Small intestine (tissue), 7 donors: Measurements from ENCODE around the gene FAM25G. TPM values are rescaled to one million over a fixed set of nuclear protein-coding genes. Genes with fewer than 3 reads are reported as not detected.
"Not testable (repeated sequence)": the region's sequence is repeated elsewhere in the genome, so short reads cannot be mapped to it uniquely, and the experiment has no call there.

Experiments
- DNase-seq, 2 donors: peaks; one replicate each; pipeline versions ENCODE4 v3.0.0 to v3.0.0-alpha.2; 2013
- FAIRE-seq: peaks from 2 replicates; lab custom pipeline; 2012; peaks lifted over from hg19 to GRCh38; lab: Jason Lieb, UNC
- H3K27ac ChIP-seq, 3 donors: one replicate each; pipeline ENCODE4 v1.5.1; 2013; ENCODE audit warnings: low read length in 2 of 3, mild to moderate bottlenecking in 2 of 3, control low read depth in 1 of 3, inconsistent platforms in 1 of 3, low read depth in 1 of 3, moderate library complexity in 1 of 3
- H3K27me3 ChIP-seq, 3 donors: one replicate each; pipeline ENCODE4 v1.6.1; 2013; ENCODE audit warnings: low read length in 3 of 3, inconsistent platforms in 1 of 3; ENCODE audit not compliant: control insufficient read depth in 3 of 3, insufficient read depth in 3 of 3
- H3K36me3 ChIP-seq, 3 donors: one replicate each; pipeline ENCODE4 v1.6.1; 2013; ENCODE audit warnings: low read length in 3 of 3, inconsistent platforms in 1 of 3, low read depth in 1 of 3, mild to moderate bottlenecking in 1 of 3, moderate library complexity in 1 of 3; ENCODE audit not compliant: control insufficient read depth in 3 of 3, insufficient read depth in 2 of 3
- H3K4me1 ChIP-seq, 3 donors: one replicate each; pipeline ENCODE4 v1.6.1; 2013; ENCODE audit warnings: low read length in 2 of 3, inconsistent platforms in 1 of 3, low read depth in 1 of 3, mild to moderate bottlenecking in 1 of 3, moderate library complexity in 1 of 3; ENCODE audit not compliant: control insufficient read depth in 3 of 3, insufficient read depth in 2 of 3
- H3K4me3 ChIP-seq, 3 donors: one replicate each; pipeline ENCODE4 v1.5.1; 2013; ENCODE audit warnings: low read length in 3 of 3, control low read depth in 1 of 3, inconsistent platforms in 1 of 3, low read depth in 1 of 3, mild to moderate bottlenecking in 1 of 3, moderate library complexity in 1 of 3
- H3K9me3 ChIP-seq, 2 donors: one replicate each; pipeline ENCODE4 v1.6.1; 2013; ENCODE audit warnings: low read depth in 1 of 2, low read length in 1 of 2; ENCODE audit not compliant: control insufficient read depth in 2 of 2, insufficient read depth in 1 of 2
- WGBS, 3 donors: extraction: QIAGEN DNeasy Blood & Tissue Kit; methylation state at CpG; one replicate each; pipeline ENCODE4 v1.1.7; 2013; 5-methylcytosine and 5-hydroxymethylcytosine counted together
- polyA plus RNA-seq, 4 donors: library from polyadenylated mRNA; stranded (reverse) in 3 of 4; unstranded in 1 of 4; fragments of 200-250 nt in 3 of 4; fragments of 120-200 nt in 1 of 4; gene quantifications; one replicate each; pipeline versions ENCODE4 v1.2.1 to v1.2.3, GENCODE V29; 2013
- donor health status: healthy with polysubstance abuse.
- donor health status: control.
- donor health status: control.
- donor health status: Bipolar disorder and iron deficiency.
- donor health status: healthy.

Gene FAM25G
- polyA plus RNA-seq, 4 donors, result 46.7 to 272 TPM; not detected in 2

DNA sequence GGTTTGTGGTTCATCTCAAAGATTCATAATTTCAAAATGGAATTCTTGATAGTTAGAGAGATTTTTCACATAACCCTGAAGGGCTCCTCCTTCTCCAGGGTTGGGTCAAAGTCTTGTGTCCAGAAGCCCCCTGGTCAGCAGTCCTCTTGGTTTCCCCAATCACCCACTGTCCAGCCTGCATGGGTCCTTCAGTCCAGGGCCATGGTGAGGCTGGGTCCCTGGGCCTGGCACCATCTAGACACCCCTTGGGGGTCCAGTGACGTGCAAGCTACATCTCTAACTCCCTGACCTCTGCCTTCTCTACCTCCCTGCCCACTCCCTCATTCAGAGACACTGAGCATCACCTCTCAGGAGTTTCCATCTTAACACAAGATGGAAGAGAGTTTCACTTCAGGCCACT is 33.7 kb downstream of the FAM25G start:
- H3K4me1 ChIP-seq, result peaks cover 0 to 43% (median 0%) of the 10 kb centered on the region in 3 donors
- H3K27me3 ChIP-seq, result no peaks in the 10 kb centered on the region
- FAIRE-seq (no peak), DNase-seq (no peak)
- no peak overlapping the region for H3K4me3 ChIP-seq
- H3K27ac ChIP-seq, result peak overlapping the region in 1 of 3 donors; percentile 58
- no peaks in the 10 kb centered on the region for H3K36me3 ChIP-seq
- H3K9me3 ChIP-seq, result peaks cover 0 to 3% of the 10 kb centered on the region in 2 donors
- WGBS, 3 donors, result 69 to 91% (median 89%) methylated on average over 1 of the region's 1 CpG

DNA sequence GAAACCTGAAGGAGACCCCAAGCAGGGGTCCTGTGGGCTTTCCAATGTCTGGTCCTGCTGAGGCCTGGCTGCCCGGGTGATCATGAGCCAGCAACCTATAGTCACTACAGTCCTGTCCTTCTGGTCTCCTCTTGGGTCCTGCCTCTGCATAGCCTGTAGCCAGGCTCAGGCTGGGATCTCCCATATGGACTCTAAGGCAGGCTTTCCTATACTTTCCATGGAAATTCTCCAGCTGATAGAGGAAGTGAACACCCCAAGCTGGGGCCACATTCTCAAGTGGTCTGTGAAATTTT is 34.0 kb downstream of the FAM25G start:
- 86 to 100% (median 100%) methylated on average over 1 of the region's 1 CpG for WGBS, 3 donors
- FAIRE-seq, result no peak
- H3K36me3 ChIP-seq, result no peaks in the 10 kb centered on the region

DNA sequence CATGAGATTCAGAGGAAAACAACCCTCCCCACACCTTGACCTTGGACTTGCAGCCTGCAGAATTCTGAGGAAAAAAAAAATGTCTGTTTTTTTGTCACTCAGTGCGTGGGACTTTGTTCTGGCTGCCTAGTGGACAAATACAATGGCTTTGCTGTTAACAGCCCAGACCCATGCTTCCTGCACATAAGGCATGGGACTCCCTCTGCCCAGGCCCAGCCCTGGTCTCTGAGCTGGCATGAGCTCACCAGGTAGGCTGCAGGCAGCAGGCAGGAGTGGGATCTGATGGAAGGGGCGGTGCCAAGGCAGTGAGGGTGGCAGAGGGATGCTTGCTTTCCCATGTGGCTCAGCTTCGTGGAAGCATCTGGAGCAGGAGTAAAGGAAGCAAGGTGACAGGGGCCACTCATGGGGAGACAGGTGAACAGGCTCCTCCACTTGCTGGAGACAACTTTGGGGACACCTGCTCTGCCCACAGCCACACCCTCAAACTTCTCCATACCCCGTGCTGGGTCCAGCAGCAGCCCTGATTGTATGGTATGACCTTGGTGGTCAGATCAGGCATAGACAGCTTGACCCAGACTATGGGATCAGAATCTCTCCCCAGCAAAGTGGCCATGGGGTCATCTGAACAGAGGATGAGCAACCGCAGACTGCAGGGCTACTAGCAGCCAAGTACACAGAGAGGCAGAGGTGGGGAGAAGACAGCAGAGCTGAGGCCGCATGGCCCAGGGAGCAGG is 34.5 kb downstream of the FAM25G start:
- Histone ChIP-seq H3K9me3 (peaks cover 0 to 3% of the 10 kb centered on the region in 2 donors), H3K27me3 (no peaks in the 10 kb centered on the region), H3K4me3 (no peak overlapping the region), H3K27ac (peak overlapping the region in 1 of 3 donors; percentile 61), H3K4me1 (peaks cover 0 to 51% (median 0%) of the 10 kb centered on the region in 3 donors), H3K36me3 (no peaks in the 10 kb centered on the region)
- FAIRE-seq (no peak), DNase-seq (peak in 1 of 2 donors; percentile 61)
- 53 to 70% (median 54%) methylated on average over 6 of the region's 6 CpGs for WGBS, 3 donors

More for the DNA sequence above, 34.0 kb downstream of the FAM25G start:
- Histone ChIP-seq H3K27ac (peak overlapping the region in 1 of 3 donors; percentile 61), H3K27me3 (no peaks in the 10 kb centered on the region), H3K4me1 (peaks cover 0 to 46% (median 0%) of the 10 kb centered on the region in 3 donors), H3K4me3 (no peak overlapping the region), H3K9me3 (peaks cover 0 to 3% of the 10 kb centered on the region in 2 donors)
- no peak for DNase-seq

DNA sequence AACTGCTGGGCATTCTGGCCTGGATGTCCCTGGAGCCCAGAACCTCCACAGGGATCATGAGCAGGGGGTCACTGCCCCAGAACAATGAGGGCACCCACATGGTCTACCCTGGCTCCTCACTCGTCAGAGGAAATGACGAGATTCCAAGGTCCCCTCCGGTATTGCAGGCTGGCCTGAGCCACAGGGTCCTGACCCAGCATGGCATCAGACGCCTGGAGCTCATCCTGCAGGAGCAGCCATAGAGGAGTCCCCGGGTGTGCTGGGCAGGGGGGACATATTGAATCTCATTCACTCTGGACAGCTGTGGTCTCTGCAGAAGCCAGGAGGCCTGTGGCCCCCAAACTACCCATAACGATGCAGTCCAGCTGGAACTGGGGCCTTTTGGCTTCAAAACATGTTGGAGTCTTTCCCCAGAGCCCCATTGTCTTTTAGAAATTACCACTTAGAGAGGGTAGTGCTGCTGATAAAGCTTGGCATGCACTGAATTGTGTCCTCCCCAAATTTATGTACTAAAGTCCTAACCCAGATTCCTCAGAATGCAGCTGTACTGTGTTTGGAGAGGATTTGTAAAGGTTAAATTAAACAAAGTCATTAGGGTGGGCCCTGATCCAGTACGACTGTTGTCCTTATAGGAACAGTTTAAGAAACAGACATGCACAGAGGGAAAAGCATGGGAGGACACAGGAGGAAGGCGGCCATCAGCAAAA is 35.3 kb downstream of the FAM25G start:
- H3K9me3 ChIP-seq, result peaks cover 0 to 3% of the 10 kb centered on the region in 2 donors
- H3K27ac ChIP-seq, result peak overlapping the region in 1 of 3 donors; percentile 61
- FAIRE-seq (no peak), DNase-seq (peak; percentile 20 to 42)
- WGBS, 3 donors, result 72 to 81% (median 79%) methylated on average over 8 of the region's 8 CpGs
- no peaks in the 10 kb centered on the region for H3K36me3 ChIP-seq
- H3K4me1 ChIP-seq, result peaks cover 0 to 57% (median 0%) of the 10 kb centered on the region in 3 donors
- no peak overlapping the region for H3K4me3 ChIP-seq
- no peaks in the 10 kb centered on the region for H3K27me3 ChIP-seq

DNA sequence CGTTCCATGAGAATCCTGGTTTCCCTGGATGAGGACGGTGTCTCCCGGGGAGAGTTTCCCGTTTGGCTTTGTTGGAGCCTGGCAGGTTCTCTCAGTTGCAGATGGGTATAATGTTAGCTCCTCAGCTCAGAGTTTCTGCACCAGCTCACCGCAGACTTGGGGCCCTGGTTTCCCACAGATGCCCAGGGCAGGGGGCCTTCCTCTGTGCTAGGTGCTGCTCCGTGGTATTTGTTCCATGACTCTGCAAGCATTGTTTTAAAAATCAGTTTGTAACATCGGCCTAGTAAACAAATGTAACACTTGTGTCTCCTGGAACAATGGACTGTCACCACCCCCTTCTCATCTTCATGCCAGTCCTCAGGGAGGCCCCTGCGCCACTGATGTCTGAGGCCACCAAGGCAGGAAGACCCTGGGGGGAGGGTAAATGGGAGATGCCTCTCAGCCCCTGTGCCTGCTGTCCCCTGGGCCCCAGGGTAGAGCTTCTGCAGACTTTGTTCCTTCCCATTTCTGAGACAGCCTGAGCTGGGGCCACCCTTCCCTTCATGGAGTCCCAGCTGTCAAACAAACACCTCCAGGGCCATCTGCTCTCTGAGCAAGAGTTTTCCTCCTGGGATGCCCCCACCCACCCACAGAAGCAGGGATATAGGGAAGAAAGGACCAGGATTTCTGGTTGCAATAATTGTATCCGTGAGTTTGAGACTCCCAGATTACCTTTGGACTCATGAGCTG is 36.0 kb downstream of the FAM25G start:
- H3K36me3 ChIP-seq, H3K4me3 ChIP-seq, H3K9me3 ChIP-seq, DNase-seq, H3K27me3 ChIP-seq, FAIRE-seq: not testable (repeated sequence)
- Histone ChIP-seq H3K4me1 (peaks cover 0 to 64% (median 0%) of the 10 kb centered on the region in 3 donors), H3K27ac (peak overlapping the region in 1 of 3 donors; percentile 61)
- 66 to 74% (median 66%) methylated on average over 9 of the region's 9 CpGs for WGBS, 3 donors

DNA sequence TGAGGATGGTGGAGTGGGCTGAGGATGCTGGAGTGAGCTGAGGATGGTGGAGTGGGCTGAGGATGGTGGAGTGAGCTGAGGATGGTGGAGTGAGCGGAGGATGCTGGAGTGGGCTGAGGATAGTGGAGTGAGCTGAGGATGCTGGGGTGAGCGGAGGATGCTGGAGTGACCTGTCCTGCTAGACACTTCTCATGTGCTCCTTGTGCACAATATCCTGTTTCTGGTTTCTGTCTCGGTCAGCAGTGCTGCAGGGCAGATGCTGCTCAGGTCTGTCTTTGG is 36.8 kb downstream of the FAM25G start:
- DNase-seq (no peak), FAIRE-seq (no peak)
- WGBS, 3 donors, result 83 to 92% (median 88%) methylated on average over 3 of the region's 3 CpGs
- Histone ChIP-seq H3K27ac (no peak overlapping the region), H3K9me3 (peaks cover 0 to 3% of the 10 kb centered on the region in 2 donors), H3K4me3 (no peak overlapping the region), H3K4me1 (peaks cover 0 to 69% (median 0%) of the 10 kb centered on the region in 3 donors), H3K27me3 (no peaks in the 10 kb centered on the region), H3K36me3 (no peaks in the 10 kb centered on the region)

DNA sequence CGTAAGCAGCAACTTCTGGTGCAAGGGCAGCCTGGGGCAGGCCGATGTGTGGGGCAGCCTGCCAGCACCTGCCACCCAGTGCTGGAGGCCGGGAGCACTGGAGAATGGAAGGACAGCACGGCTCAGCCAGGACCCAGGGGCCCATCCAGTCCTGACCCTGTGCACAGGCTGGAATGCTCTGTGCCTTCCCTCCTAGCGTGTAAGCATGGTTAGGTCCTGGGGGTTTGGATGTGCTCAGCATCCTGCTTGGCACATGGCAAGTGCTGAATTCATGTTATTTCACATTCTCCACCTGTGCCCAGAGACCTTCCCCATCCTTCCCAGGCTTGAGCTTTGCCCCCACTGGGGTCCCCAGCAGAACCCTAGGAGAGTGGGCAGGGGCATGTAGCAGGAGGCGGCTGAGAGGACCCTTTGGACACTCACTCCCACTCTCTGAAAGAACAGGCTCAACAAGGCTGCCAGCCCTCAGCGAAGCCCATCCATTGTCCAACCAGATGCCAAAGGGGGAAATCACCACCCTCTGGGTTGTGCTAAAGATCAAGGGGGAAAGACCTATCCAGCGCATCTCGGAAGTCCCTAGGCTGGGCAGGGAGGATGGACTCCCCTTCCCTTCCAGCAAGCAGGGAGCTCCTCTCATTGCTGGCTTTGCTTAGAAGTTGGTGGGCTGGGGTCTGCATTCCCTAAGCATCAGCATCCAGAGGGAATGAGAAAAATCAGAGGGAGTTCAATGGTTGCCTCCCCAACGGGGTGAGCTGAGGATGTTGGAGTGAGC is 37.3 kb downstream of the FAM25G start:
- WGBS, 3 donors, result 73 to 84% (median 73%) methylated on average over 10 of the region's 10 CpGs
- H3K9me3 ChIP-seq, result peaks cover 0 to 3% of the 10 kb centered on the region in 2 donors
- H3K4me3 ChIP-seq, result no peak overlapping the region
- DNase-seq, result no peak
- no peaks in the 10 kb centered on the region for H3K27me3 ChIP-seq
- H3K36me3 ChIP-seq, result no peaks in the 10 kb centered on the region
- no peak overlapping the region for H3K27ac ChIP-seq
- FAIRE-seq, result no peak
- peaks cover 0 to 69% (median 0%) of the 10 kb centered on the region in 3 donors for H3K4me1 ChIP-seq
